Measurements from ENCODE around the gene SATL1.
"Not testable (repeated sequence)": the region's sequence is repeated elsewhere in the genome, so short reads cannot be mapped to it uniquely, and the experiment has no call there.

Gene SATL1

GRCh38 chrX:85109235-85109634 lies 134.3 kb downstream of the SATL1 start:
- peak; percentile 41 for DNase-seq (ENCODE audit: low spot score)

GRCh38 chrX:85108165-85108564 lies 135.4 kb downstream of the SATL1 start:
- DNase-seq (ENCODE audit: low spot score) = no peak

- no peak for DNase-seq (ENCODE audit: low spot score)
Measured at GRCh38 chrX:85107407-85107806, 136.2 kb downstream of the SATL1 start.

- no peak for DNase-seq (ENCODE audit: low spot score)
Measured at GRCh38 chrX:85089321-85089840, 154.2 kb downstream of the SATL1 start.

- DNase-seq (ENCODE audit: low spot score) = peak; percentile 31
Measured at GRCh38 chrX:85084770-85085393, 158.7 kb downstream of the SATL1 start.

- not testable (repeated sequence) for DNase-seq (ENCODE audit: low spot score)
Measured at GRCh38 chrX:85077247-85077646, 166.3 kb downstream of the SATL1 start.

- DNase-seq (ENCODE audit: low spot score) = no peak
Measured at GRCh38 chrX:85065512-85066198, 177.9 kb downstream of the SATL1 start.

GRCh38 chrX:85052636-85053343 lies 190.8 kb downstream of the SATL1 start:
- no peak for DNase-seq (ENCODE audit: low spot score)

GRCh38 chrX:85052205-85052604 lies 191.4 kb downstream of the SATL1 start:
- no peak for DNase-seq (ENCODE audit: low spot score)

GRCh38 chrX:85051627-85052026 lies 192.0 kb downstream of the SATL1 start:
- no peak for DNase-seq (ENCODE audit: low spot score)
